GM06990 (cell line): ENCODE data around the gene CDH26.
A peak's percentile ranks its signal among the peaks of the same experiment; 100 is the strongest.

Experiments
- DNase-seq: peaks from one replicate; pipeline ENCODE4 v3.0.0-alpha.2; 2011; ENCODE audit not compliant: insufficient read length; ENCODE audit errors: extremely low read depth
- H3K27me3 ChIP-seq: replicated peaks from 2 replicates; pipeline ENCODE4 v1.6.0; 2011; ENCODE audit warnings: low read length; ENCODE audit not compliant: control insufficient read depth, insufficient read depth
- H3K36me3 ChIP-seq: 2 replicates; pipeline ENCODE4 v1.5.1; 2011; ENCODE audit warnings: low read length; ENCODE audit not compliant: control insufficient read depth, insufficient read depth
- H3K4me3 ChIP-seq: replicated peaks from 2 replicates; pipeline ENCODE4 v1.5.1; 2011; ENCODE audit warnings: low read depth, mild to moderate bottlenecking, control low read depth, low read length
- TF ChIP-seq, protein P1 (sequence below): IDR thresholded peaks from 2 replicates; pipeline ENCODE4 v1.5.1; 2011; ENCODE audit warnings: low read length, control low read depth, mild to moderate bottlenecking, inconsistent platforms; ENCODE audit not compliant: insufficient read depth, poor library complexity, severe bottlenecking

The CDH26 gene

GRCh38 chr20:59944726-59945125 is 13.5 kb upstream of the CDH26 start:
- no peaks in the 10 kb centered on the region for H3K27me3 ChIP-seq
- TF ChIP-seq, protein P1, sequence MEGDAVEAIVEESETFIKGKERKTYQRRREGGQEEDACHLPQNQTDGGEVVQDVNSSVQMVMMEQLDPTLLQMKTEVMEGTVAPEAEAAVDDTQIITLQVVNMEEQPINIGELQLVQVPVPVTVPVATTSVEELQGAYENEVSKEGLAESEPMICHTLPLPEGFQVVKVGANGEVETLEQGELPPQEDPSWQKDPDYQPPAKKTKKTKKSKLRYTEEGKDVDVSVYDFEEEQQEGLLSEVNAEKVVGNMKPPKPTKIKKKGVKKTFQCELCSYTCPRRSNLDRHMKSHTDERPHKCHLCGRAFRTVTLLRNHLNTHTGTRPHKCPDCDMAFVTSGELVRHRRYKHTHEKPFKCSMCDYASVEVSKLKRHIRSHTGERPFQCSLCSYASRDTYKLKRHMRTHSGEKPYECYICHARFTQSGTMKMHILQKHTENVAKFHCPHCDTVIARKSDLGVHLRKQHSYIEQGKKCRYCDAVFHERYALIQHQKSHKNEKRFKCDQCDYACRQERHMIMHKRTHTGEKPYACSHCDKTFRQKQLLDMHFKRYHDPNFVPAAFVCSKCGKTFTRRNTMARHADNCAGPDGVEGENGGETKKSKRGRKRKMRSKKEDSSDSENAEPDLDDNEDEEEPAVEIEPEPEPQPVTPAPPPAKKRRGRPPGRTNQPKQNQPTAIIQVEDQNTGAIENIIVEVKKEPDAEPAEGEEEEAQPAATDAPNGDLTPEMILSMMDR, result no peak
- H3K36me3 ChIP-seq, result peaks cover 3% of the 10 kb centered on the region
- DNase-seq, result no peak
- H3K4me3 ChIP-seq, result no peak overlapping the region

GRCh38 chr20:59945175-59945574 is 13.0 kb upstream of the CDH26 start:
- no peak for DNase-seq
- H3K36me3 ChIP-seq, result peaks cover 3% of the 10 kb centered on the region
- H3K27me3 ChIP-seq, result no peaks in the 10 kb centered on the region
- TF ChIP-seq, protein P1, result no peak
- H3K4me3 ChIP-seq, result no peak overlapping the region

DNA sequence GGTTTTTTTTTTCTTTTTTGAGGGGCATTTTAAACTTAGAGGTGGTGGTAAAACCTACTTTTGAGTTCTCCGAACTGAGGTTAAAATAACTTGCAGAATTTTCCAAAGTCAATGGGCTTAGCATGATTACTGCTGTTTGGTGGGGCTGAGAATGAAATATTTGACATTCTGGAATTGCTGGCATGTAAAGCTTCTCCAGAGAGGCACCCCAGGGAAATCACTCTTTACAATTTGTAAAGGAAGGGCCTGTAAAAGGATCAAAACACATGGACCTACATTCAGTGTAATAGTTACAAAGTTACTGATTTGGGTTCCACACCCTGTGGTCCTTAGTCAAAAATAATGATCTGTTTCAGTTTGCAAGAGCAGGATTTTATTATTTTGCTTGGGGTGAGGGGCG is 12.5 kb upstream of the CDH26 start:
- DNase-seq, result no peak
- TF ChIP-seq, protein P1, result no peak
- Histone ChIP-seq H3K27me3 (no peaks in the 10 kb centered on the region), H3K36me3 (peaks cover 3% of the 10 kb centered on the region), H3K4me3 (no peak overlapping the region)

DNA sequence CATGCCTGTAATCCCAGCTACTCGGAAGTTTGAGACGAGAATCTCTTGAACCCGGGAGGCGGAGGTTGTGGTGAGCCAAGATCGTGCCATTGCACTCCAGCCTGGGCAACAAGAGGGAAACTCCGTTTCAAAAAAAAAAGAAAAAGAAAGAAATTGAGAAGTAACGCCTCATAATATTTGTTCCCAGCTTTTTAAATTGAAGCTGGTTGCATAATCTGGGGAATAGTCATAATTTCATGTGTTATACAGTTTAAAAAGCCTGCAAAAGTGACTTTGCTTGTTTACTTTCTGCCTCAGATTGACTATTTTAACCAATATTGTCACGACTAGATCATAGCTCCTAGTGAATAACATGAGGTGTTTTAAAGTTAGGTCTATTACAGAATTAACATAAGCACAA is 10.8 kb upstream of the CDH26 start:
- TF ChIP-seq, protein P1, result no peak
- H3K27me3 ChIP-seq, result no peaks in the 10 kb centered on the region
- H3K36me3 ChIP-seq, result peaks cover 3% of the 10 kb centered on the region
- H3K4me3 ChIP-seq, result no peak overlapping the region
- no peak for DNase-seq

DNA sequence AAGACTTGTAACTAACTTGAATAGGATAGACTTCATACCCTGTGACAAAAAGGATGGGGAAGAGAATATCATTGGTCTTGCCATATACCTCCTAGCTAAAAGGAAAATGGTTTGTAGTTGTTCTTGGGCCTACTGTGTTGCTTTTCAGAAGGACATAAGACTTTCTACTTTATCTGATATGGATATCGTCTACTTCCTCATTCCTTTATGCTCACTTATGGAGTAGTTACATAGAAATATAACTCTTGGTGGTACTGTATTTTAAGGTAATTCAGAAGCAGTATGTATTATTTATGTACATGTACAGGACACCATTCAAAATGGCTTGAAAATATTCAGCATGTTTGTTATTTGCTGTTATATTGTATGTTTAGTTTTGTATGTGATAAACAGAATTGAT is 10.0 kb upstream of the CDH26 start:
- Histone ChIP-seq H3K36me3 (peaks cover 3% of the 10 kb centered on the region), H3K4me3 (no peak overlapping the region), H3K27me3 (no peaks in the 10 kb centered on the region)
- DNase-seq, result no peak
- TF ChIP-seq, protein P1, result no peak

DNA sequence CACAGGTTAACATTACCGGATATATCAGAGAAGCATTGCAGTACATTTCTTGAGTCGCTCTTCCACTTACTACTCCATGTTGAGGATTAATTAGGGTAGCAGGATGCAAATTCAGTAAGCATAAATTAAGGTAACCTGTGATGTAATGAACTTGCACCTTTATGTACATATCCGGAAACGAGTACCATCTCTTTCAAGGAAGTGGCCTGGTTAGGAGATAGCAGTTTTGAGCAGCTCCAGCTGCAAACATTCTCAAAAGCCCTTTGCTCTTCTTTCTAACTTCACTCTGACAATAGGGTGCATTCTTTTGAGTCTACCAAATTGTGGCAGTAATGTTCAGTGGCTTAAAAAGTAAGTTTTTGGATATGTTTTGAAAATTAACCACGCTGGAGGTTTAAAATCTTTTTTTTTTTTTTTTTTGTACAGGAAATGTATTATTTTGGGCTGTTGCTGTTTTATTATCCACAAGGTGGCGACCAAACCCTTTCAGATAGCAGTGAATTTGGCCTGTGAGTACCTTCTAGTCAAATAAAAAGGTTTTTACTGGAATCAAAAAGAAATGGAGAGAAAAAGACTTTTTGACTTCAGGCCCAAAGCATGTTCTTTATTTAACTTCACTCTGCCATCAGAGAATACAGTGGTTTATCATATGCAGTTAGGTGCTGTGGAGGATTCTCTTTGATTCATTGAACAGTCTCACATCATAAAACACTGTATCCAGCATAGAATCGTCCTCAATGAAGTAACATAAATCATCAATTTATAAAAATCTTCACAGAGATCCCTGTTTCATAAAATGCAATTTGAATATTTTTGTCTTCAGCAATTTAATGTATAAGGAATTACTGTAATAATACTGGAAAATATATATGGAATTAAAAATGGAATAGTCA is 9.1 kb upstream of the CDH26 start:
- no peak for DNase-seq
- Histone ChIP-seq H3K27me3 (no peaks in the 10 kb centered on the region), H3K4me3 (no peak overlapping the region), H3K36me3 (peaks cover 3% of the 10 kb centered on the region)
- TF ChIP-seq, protein P1, result peak; percentile 58
